ENCODE data around the gene MCTP1. TPM values are rescaled to one million over a fixed set of nuclear protein-coding genes. Genes with fewer than 3 reads are reported as not detected.

The MCTP1 gene
- total and polyA plus RNA-seq, 2 experiments from 2014 or later, result 0.23 TPM; not detected in 1

- H3K79me2 ChIP-seq (ENCODE audit: insufficient read depth), result no peaks in the 10 kb centered on the region
- H3F3A ChIP-seq (ENCODE audit: insufficient read depth), result no peaks in the 10 kb centered on the region
- TF ChIP-seq EZH2 (IDR thresholded peaks at IDR 0.05; ENCODE audit: insufficient read depth, poor library complexity, severe bottlenecking) (no peak), EZH2phosphoT487 (IDR thresholded peaks at IDR 0.05; ENCODE audit: insufficient read depth, low read depth) (no peak)
- in situ Hi-C loops (cut with MboI), result no loop called here
- no peak overlapping the region for H3K4me2 ChIP-seq (ENCODE audit: unreplicated experiment)
- 65 to 68% methylated on average over 2 of the region's 2 CpGs for WGBS, 2 experiments (ENCODE audit: low coverage in 1 of 2, low lambda C conversion rate in 2 of 2, missing lambda C conversion rate in 2 of 2)
- no peak overlapping the region for H2AFZ ChIP-seq
- no peak overlapping the region for H3K9ac ChIP-seq
- H3K27me3 ChIP-seq (replicated peaks; ENCODE audit: insufficient read depth), result no peaks in the 10 kb centered on the region; the same call in 1 of the 2 replicates
- H3K36me3 ChIP-seq (ENCODE audit: low read depth), result no peaks in the 10 kb centered on the region
- no peaks in the 10 kb centered on the region for H4K20me1 ChIP-seq (ENCODE audit: insufficient read depth)
- H3K9me2 ChIP-seq (ENCODE audit: insufficient read depth), result no peaks in the 10 kb centered on the region
- H3K27ac ChIP-seq, result no peak overlapping the region
- no peaks in the 10 kb centered on the region for H3K4me1 ChIP-seq (ENCODE audit: insufficient read depth)
- no peaks in the 10 kb centered on the region for H3K9me3 ChIP-seq (ENCODE audit: low read depth)
- no peak for DNase-seq
- H3K4me3 ChIP-seq, result no peak overlapping the region
Measured at GRCh38 chr5:95223566-95224258, 61.2 kb downstream of the MCTP1 start.

DNA sequence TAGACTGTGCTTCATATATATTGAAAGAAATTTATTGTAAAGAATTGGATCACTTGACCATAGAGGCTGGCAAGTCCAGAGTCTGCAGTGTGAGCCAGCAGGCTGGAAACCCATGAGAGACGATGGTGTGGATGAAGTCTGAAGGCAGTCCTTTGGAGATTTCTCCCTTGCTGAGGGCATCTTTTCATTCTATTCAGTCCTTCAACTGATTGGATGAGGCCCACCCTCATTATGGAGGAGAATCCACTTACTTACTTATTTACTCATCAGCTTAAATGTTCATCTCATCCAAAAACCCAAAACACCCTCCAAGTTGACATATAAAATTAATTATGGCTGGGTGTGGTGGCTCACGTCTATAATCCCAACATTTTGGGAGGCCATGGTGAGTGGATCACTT, 62.1 kb downstream of the MCTP1 start:
- 2 to 6% methylated on average over 2 of the region's 2 CpGs for WGBS, 2 experiments (ENCODE audit: low coverage in 1 of 2, low lambda C conversion rate in 2 of 2, missing lambda C conversion rate in 2 of 2)
- no peak overlapping the region for H3K27ac ChIP-seq
- TF ChIP-seq EZH2phosphoT487 (IDR thresholded peaks at IDR 0.05; ENCODE audit: insufficient read depth, low read depth) (no peak), EZH2 (IDR thresholded peaks at IDR 0.05; ENCODE audit: insufficient read depth, poor library complexity, severe bottlenecking) (no peak)
- no peak overlapping the region for H3K9ac ChIP-seq
- H3K27me3 ChIP-seq (replicated peaks; ENCODE audit: insufficient read depth), result no peaks in the 10 kb centered on the region; the same call in 1 of the 2 replicates
- no peak overlapping the region for H3K4me3 ChIP-seq
- H3K9me3 ChIP-seq (ENCODE audit: low read depth), result no peaks in the 10 kb centered on the region
- in situ Hi-C loops (cut with MboI), result no loop called here
- no peak overlapping the region for H2AFZ ChIP-seq
- H3K4me1 ChIP-seq (ENCODE audit: insufficient read depth), result no peaks in the 10 kb centered on the region
- no peaks in the 10 kb centered on the region for H3K36me3 ChIP-seq (ENCODE audit: low read depth)
- no peaks in the 10 kb centered on the region for H4K20me1 ChIP-seq (ENCODE audit: insufficient read depth)
- H3F3A ChIP-seq (ENCODE audit: insufficient read depth), result no peaks in the 10 kb centered on the region
- H3K79me2 ChIP-seq (ENCODE audit: insufficient read depth), result no peaks in the 10 kb centered on the region
- no peak overlapping the region for H3K4me2 ChIP-seq (ENCODE audit: unreplicated experiment)
- no peaks in the 10 kb centered on the region for H3K9me2 ChIP-seq (ENCODE audit: insufficient read depth)
- DNase-seq, result no peak

- Histone ChIP-seq H3K27me3 (replicated peaks; ENCODE audit: insufficient read depth) (no peaks in the 10 kb centered on the region; the same call in 1 of the 2 replicates), H3K27ac (no peak overlapping the region), H3K4me1 (ENCODE audit: insufficient read depth) (no peaks in the 10 kb centered on the region), H3K9ac (no peak overlapping the region), H3K4me3 (no peak overlapping the region), H3F3A (ENCODE audit: insufficient read depth) (no peaks in the 10 kb centered on the region), H3K79me2 (ENCODE audit: insufficient read depth) (no peaks in the 10 kb centered on the region), H3K9me3 (ENCODE audit: low read depth) (no peaks in the 10 kb centered on the region), H3K4me2 (ENCODE audit: unreplicated experiment) (no peak overlapping the region), H3K36me3 (ENCODE audit: low read depth) (no peaks in the 10 kb centered on the region), H4K20me1 (ENCODE audit: insufficient read depth) (no peaks in the 10 kb centered on the region), H3K9me2 (ENCODE audit: insufficient read depth) (no peaks in the 10 kb centered on the region), H2AFZ (no peak overlapping the region)
- WGBS, 2 experiments (ENCODE audit: low coverage in 1 of 2, low lambda C conversion rate in 2 of 2, missing lambda C conversion rate in 2 of 2), result 19 to 31% methylated on average over 2 of the region's 2 CpGs
- in situ Hi-C loops (cut with MboI), result no loop called here
- TF ChIP-seq EZH2 (IDR thresholded peaks at IDR 0.05; ENCODE audit: insufficient read depth, poor library complexity, severe bottlenecking) (no peak), EZH2phosphoT487 (IDR thresholded peaks at IDR 0.05; ENCODE audit: insufficient read depth, low read depth) (no peak)
- no peak for DNase-seq
Measured at GRCh38 chr5:95221234-95221633, 63.7 kb downstream of the MCTP1 start.

DNA sequence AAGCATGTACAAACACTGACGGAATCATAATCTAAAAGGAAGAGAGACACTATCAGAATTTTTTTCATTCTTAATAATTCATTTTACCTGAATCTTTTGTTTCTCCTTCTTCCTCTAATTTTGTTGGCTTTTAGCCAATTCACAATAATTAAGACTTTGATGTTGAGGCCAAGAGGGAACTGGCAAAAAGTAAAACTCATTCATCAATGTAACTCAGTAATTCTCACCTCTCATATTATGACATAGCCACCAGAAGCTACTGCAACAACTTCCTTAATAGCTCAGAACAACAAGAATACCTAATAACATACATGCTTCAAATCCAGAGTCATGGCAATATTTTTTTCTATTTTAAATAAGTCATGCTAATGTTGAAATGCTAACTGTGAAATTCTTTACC, 64.5 kb downstream of the MCTP1 start:
- Histone ChIP-seq H3F3A (ENCODE audit: insufficient read depth) (no peaks in the 10 kb centered on the region), H3K4me2 (ENCODE audit: unreplicated experiment) (no peak overlapping the region), H3K36me3 (ENCODE audit: low read depth) (no peaks in the 10 kb centered on the region), H3K27me3 (replicated peaks; ENCODE audit: insufficient read depth) (no peaks in the 10 kb centered on the region; the same call in 1 of the 2 replicates), H3K9ac (no peak overlapping the region), H4K20me1 (ENCODE audit: insufficient read depth) (no peaks in the 10 kb centered on the region), H2AFZ (no peak overlapping the region), H3K9me2 (ENCODE audit: insufficient read depth) (no peaks in the 10 kb centered on the region), H3K4me1 (ENCODE audit: insufficient read depth) (no peaks in the 10 kb centered on the region), H3K27ac (no peak overlapping the region), H3K4me3 (no peak overlapping the region), H3K79me2 (ENCODE audit: insufficient read depth) (no peaks in the 10 kb centered on the region), H3K9me3 (ENCODE audit: low read depth) (no peaks in the 10 kb centered on the region)
- in situ Hi-C loops (cut with MboI), result no loop called here
- TF ChIP-seq EZH2 (IDR thresholded peaks at IDR 0.05; ENCODE audit: insufficient read depth, poor library complexity, severe bottlenecking) (no peak), EZH2phosphoT487 (IDR thresholded peaks at IDR 0.05; ENCODE audit: insufficient read depth, low read depth) (no peak)
- 14 to 21% methylated on average over 1 of the region's 1 CpG for WGBS, 2 experiments (ENCODE audit: low coverage in 1 of 2, low lambda C conversion rate in 2 of 2, missing lambda C conversion rate in 2 of 2)
- no peak for DNase-seq

Measured in GM23248 (cell line).